ENCODE results near the gene FOSB. TPM values are rescaled to one million over a fixed set of nuclear protein-coding genes. Genes with fewer than 3 reads are reported as not detected.
"Not testable (repeated sequence)": the region's sequence is repeated elsewhere in the genome, so short reads cannot be mapped to it uniquely, and the experiment has no call there.

Gene FOSB
- total RNA-seq, 1 donor from 2014 or later: 176 TPM

DNA sequence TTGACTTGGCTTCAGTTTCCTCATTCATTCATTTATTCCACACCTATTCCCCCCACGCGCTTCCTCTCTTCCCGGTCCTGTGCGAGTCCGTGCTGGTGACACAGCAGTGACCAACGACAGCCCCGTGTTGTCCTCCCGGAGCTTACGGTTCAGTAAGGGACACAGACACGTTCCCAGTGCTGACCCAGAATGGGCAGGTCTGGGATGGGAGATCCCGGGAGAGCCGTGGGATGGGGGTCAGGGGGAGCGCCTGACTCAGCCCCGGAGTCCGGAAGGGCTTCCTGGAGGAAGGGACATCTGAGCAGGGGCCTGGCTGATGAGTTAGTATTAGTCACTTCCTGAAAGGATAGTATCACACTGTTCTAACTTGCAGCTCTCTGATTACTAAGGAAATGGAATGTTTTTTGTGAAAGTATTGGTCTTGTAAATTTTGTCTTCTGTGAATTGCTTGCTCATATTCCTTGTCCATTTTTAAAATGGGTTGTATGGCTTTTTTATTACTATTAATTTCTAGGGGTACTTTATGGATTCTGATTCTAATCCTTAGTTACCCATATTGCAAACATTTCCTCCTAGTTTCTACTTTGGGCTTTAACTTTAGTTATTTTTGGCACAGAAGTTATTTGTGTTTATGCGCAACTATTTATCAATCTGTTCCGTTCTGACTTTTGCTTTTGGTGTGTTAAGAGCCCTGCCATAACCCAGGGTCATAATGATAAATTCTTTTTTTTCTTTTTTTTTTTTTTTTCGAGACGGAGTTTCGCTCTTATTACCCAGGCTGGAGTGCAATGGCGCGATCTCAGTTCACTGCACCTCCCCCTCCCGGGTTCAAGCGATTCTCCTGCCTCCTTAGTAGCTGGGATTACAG, 43.4 kb upstream of the FOSB start:
- peaks cover 51% of the 10 kb centered on the region for H3K4me1 Mint-ChIP-seq (ENCODE audit: unreplicated experiment)
- H3K36me3 Mint-ChIP-seq (ENCODE audit: unreplicated experiment): peaks cover 3% of the 10 kb centered on the region
- TF ChIP-seq, protein P1, sequence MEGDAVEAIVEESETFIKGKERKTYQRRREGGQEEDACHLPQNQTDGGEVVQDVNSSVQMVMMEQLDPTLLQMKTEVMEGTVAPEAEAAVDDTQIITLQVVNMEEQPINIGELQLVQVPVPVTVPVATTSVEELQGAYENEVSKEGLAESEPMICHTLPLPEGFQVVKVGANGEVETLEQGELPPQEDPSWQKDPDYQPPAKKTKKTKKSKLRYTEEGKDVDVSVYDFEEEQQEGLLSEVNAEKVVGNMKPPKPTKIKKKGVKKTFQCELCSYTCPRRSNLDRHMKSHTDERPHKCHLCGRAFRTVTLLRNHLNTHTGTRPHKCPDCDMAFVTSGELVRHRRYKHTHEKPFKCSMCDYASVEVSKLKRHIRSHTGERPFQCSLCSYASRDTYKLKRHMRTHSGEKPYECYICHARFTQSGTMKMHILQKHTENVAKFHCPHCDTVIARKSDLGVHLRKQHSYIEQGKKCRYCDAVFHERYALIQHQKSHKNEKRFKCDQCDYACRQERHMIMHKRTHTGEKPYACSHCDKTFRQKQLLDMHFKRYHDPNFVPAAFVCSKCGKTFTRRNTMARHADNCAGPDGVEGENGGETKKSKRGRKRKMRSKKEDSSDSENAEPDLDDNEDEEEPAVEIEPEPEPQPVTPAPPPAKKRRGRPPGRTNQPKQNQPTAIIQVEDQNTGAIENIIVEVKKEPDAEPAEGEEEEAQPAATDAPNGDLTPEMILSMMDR (IDR thresholded peaks at IDR 0.05): no peak
- H3K4me3 Mint-ChIP-seq (ENCODE audit: unreplicated experiment): peak overlapping the region; percentile 93
- peak; percentile 89 for DNase-seq (ENCODE audit: extremely low spot score, unreplicated experiment)
- no peaks in the 10 kb centered on the region for H3K9me3 Mint-ChIP-seq (ENCODE audit: unreplicated experiment)
- peak overlapping the region; percentile 99 for H3K27ac Mint-ChIP-seq (ENCODE audit: unreplicated experiment)
- H3K27me3 Mint-ChIP-seq (ENCODE audit: unreplicated experiment): no peaks in the 10 kb centered on the region

DNA sequence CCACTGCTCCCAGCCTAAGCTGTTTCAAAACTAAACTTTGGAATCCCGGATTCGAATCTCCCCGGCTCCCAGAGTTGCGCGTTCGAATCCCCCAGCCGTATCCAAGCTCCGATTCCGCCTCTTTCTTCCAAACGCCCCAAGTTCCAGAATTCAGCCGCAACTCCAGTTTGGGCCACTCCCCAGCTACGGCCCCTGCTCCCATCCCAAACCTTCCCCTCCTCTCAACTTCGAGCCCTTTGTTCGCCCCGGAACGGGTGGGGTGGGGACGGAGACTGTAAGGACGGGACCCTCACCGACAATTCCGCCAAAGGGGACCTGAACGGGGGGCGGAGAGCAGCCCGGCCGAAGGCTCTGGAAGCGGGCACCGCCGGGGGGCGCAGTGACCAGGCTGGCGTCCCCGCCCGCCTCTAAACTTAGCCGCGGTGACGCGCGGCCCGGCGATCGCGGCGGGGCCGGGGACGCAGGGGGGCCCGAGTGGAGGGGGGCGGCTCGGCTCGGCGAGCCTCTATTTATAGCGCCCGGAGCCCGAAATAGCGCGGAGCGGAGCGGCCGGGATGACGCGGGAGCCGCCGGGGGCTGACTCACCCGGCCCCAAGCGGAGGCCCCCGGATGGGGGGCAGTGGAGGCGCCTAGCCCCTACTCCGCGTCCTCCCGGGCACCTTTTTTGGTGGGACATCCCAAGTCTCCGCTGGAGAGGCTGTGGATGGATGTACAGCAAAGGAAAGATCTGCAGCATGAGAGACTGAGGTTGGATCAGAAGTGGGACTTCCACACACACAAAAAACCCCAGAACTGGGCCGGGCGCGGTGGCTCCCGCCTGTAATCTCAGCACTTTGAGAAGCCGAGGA, 39.2 kb upstream of the FOSB start:
- Mint-ChIP-seq H3K4me1 (ENCODE audit: unreplicated experiment) (peaks cover 34% of the 10 kb centered on the region), H3K36me3 (ENCODE audit: unreplicated experiment) (no peaks in the 10 kb centered on the region), H3K27me3 (ENCODE audit: unreplicated experiment) (no peaks in the 10 kb centered on the region), H3K4me3 (ENCODE audit: unreplicated experiment) (peak overlapping the region; percentile 81), H3K27ac (ENCODE audit: unreplicated experiment) (peak overlapping the region; percentile 94), H3K9me3 (ENCODE audit: unreplicated experiment) (no peaks in the 10 kb centered on the region)
- TF ChIP-seq, protein P1 (IDR thresholded peaks at IDR 0.05): peak; percentile 66
- peak; percentile 87 for DNase-seq (ENCODE audit: extremely low spot score, unreplicated experiment)

DNA sequence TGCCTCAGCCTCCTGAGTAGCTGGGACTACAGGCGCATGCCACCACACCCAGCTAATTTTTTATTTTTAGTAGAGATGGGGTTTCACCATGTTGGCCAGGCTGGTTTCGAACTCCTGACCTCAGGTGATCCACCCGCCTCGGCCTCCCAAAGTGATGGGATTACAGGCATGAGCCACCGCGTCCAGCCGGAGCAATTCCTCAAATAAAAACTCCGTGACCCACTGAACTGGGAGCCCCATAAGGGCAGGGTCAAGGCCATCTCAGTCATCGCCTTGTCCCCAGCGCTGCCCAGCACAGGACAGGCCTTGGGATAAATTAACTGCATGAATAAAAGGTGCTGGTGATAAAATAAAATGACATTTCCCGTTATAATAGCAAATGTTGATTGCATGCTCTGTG, 37.9 kb upstream of the FOSB start:
- peaks cover 25% of the 10 kb centered on the region for H3K4me1 Mint-ChIP-seq (ENCODE audit: unreplicated experiment)
- not testable (repeated sequence) for H3K36me3 Mint-ChIP-seq (ENCODE audit: unreplicated experiment); DNase-seq (ENCODE audit: extremely low spot score, unreplicated experiment); H3K4me3 Mint-ChIP-seq (ENCODE audit: unreplicated experiment); H3K27me3 Mint-ChIP-seq (ENCODE audit: unreplicated experiment); H3K27ac Mint-ChIP-seq (ENCODE audit: unreplicated experiment); H3K9me3 Mint-ChIP-seq (ENCODE audit: unreplicated experiment)

DNA sequence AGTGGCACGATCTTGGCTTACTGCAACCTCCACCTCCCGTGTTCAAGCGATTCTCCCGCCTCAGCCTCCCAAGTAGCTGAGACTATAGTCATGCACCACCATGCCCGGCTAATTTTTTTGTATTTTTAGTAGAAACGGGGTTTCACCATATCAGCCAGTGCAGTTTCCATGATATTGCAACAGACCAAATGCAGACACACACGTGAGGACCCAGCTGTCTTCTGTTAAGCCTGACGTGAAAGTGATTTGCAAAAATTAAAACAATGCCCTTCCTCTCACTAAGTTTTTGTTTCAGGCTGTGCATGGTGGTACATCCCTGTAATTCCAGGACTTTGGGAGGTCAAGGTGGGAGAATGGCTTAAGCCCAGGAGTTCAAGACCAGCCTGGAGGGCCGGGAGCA, 36.8 kb upstream of the FOSB start:
- H3K4me3 Mint-ChIP-seq (ENCODE audit: unreplicated experiment); H3K27me3 Mint-ChIP-seq (ENCODE audit: unreplicated experiment); DNase-seq (ENCODE audit: extremely low spot score, unreplicated experiment); H3K36me3 Mint-ChIP-seq (ENCODE audit: unreplicated experiment); H3K27ac Mint-ChIP-seq (ENCODE audit: unreplicated experiment); H3K9me3 Mint-ChIP-seq (ENCODE audit: unreplicated experiment): not testable (repeated sequence)
- H3K4me1 Mint-ChIP-seq (ENCODE audit: unreplicated experiment): peaks cover 19% of the 10 kb centered on the region

DNA sequence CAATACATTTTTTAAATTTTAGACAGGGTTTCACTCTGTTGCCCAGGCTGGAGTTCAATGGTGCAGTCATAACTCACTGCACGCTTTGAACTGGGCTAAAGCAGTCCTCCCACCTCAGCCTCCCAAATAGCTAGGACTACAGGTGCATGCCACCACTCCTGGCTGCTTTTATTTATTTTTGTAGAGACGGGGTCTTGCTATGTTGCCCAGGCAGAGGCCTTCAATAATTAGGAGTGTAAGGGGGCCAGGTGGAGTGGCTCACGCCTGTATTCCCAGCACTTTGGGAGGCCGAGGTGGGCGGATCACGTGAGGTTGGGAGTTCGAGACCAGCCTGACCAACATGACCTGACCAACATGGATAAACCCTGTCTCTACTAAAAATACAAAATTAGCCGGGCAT, 35.3 kb upstream of the FOSB start:
- not testable (repeated sequence) for H3K4me3 Mint-ChIP-seq (ENCODE audit: unreplicated experiment); H3K27ac Mint-ChIP-seq (ENCODE audit: unreplicated experiment); H3K9me3 Mint-ChIP-seq (ENCODE audit: unreplicated experiment); H3K36me3 Mint-ChIP-seq (ENCODE audit: unreplicated experiment); H3K27me3 Mint-ChIP-seq (ENCODE audit: unreplicated experiment); DNase-seq (ENCODE audit: extremely low spot score, unreplicated experiment)
- H3K4me1 Mint-ChIP-seq (ENCODE audit: unreplicated experiment): peaks cover 13% of the 10 kb centered on the region

DNA sequence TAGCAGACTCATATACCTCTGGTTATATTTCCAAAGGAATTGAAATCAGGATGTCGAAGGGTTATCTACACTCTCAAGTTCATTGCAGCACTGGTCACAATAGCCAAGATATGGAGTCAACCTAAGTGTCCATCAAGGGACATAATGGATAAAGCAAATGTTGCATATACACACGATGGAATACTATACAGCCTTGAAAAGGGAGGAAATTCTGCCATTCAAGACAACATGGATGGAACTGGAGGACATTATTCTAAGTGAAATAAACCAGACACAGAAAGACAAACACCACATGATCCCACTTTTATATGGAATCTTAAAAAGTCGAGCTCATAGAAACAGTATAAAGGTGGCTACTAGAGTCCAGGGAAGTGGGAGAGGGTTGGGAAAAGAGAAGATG, 30.5 kb upstream of the FOSB start:
- H3K4me1 Mint-ChIP-seq (ENCODE audit: unreplicated experiment): peaks cover 8% of the 10 kb centered on the region
- no peak overlapping the region for H3K27ac Mint-ChIP-seq (ENCODE audit: unreplicated experiment)
- no peaks in the 10 kb centered on the region for H3K27me3 Mint-ChIP-seq (ENCODE audit: unreplicated experiment)
- TF ChIP-seq, protein P1 (IDR thresholded peaks at IDR 0.05): no peak
- H3K4me3 Mint-ChIP-seq (ENCODE audit: unreplicated experiment): no peak overlapping the region
- H3K9me3 Mint-ChIP-seq (ENCODE audit: unreplicated experiment): no peaks in the 10 kb centered on the region
- H3K36me3 Mint-ChIP-seq (ENCODE audit: unreplicated experiment): no peaks in the 10 kb centered on the region
- DNase-seq (ENCODE audit: extremely low spot score, unreplicated experiment): no peak

Measured in osteocyte (in vitro differentiated cells).